Measurements from ENCODE around the gene CEP68. TPM values are rescaled to one million over a fixed set of nuclear protein-coding genes. Genes with fewer than 3 reads are reported as not detected.

CEP68 gene
- total RNA-seq, 1 experiment from 2014 or later, result 25.8 TPM

DNA sequence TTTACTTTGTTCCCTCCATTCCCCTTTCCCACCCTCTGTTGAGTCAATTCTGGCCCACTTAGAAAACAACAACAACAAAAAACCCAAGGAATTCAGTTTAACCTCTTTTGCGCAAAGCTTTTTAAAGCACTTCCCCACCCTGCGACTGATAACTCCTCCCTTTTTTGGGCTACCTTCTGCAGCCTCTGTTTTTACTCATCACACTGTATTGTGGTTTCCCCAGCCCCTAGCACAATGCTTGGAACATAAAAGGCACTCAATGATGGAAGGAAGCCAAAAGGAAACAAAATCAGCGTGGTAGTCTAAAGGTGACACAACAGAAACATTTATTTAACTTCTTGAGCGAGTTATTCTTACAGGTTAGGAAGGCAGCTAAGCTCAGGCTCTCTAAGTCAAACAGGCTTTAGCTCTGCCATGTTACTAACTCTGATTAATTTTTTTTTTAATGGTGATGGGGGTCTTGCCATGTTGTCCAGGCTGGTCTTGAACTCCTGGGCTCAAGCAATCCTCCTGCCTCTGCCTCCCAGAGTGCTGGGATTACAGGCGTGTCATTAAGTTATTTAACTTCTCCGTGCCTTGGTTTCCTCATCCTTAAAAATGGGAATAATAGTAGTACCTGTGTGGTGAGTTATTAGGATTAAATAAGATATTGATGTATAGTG lies 1.3 kb downstream of the CEP68 start:
- peak; percentile 75 for DNase-seq
- Histone ChIP-seq H3K4me3 (ENCODE audit: low read length) (peak overlapping the region; percentile 87), H3K4me2 (ENCODE audit: low read depth, low read length, poor library complexity, severe bottlenecking) (peak overlapping the region; percentile 85), H3K9me3 (ENCODE audit: low read length) (no peaks in the 10 kb centered on the region), H3K36me3 (ENCODE audit: insufficient read depth, low read length) (no peaks in the 10 kb centered on the region; the same call in 1 of the 2 replicates), H3K27ac (ENCODE audit: low read length) (peak overlapping the region; percentile 76), H3K79me2 (ENCODE audit: low read length) (peaks cover 73% of the 10 kb centered on the region), H2AFZ (ENCODE audit: low read length) (no peak overlapping the region), H3K4me1 (ENCODE audit: low read length) (peaks cover 63% of the 10 kb centered on the region), H3K9ac (ENCODE audit: low read length) (peak overlapping the region; percentile 86), H3K9me2 (replicated peaks; ENCODE audit: insufficient read depth, low read length) (no peaks in the 10 kb centered on the region), H3K27me3 (ENCODE audit: low read length) (no peaks in the 10 kb centered on the region), H4K20me1 (ENCODE audit: insufficient read depth, low read depth, low read length) (no peaks in the 10 kb centered on the region)

DNA sequence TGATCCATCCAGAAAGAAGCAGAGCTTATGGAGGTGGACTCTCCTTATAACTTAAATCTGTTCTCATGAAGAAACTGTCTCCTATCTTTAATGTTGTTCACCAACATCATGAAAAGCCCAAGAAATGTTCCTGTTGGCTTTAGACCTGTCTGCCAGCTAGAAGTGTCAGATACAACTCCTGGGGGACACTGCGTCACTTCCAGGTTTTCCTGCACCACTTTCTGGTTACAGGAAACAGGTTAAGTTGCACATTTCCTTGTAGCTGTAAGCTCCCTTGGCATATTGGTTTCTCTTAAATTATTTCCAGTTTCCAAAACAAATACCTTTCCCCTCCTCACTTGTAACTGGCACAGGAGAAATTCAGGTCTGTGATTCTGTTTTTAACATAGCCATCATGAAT lies 2.9 kb downstream of the CEP68 start:
- Histone ChIP-seq H4K20me1 (ENCODE audit: insufficient read depth, low read depth, low read length) (peaks cover 7% of the 10 kb centered on the region; the same call in 1 of the 2 replicates), H3K36me3 (ENCODE audit: insufficient read depth, low read length) (no peaks in the 10 kb centered on the region; the same call in 1 of the 2 replicates), H3K9me2 (replicated peaks; ENCODE audit: insufficient read depth, low read length) (no peaks in the 10 kb centered on the region), H3K4me3 (ENCODE audit: low read length) (peak overlapping the region; percentile 1; the same call in 1 of the 2 replicates), H3K27ac (ENCODE audit: low read length) (peak overlapping the region; percentile 49), H3K9me3 (ENCODE audit: low read length) (no peaks in the 10 kb centered on the region), H3K4me1 (ENCODE audit: low read length) (peaks cover 64% of the 10 kb centered on the region), H3K27me3 (ENCODE audit: low read length) (no peaks in the 10 kb centered on the region), H3K79me2 (ENCODE audit: low read length) (peaks cover 89% of the 10 kb centered on the region), H3K4me2 (ENCODE audit: low read depth, low read length, poor library complexity, severe bottlenecking) (peak overlapping the region; percentile 48), H3K9ac (ENCODE audit: low read length) (peak overlapping the region; percentile 32), H2AFZ (ENCODE audit: low read length) (no peak overlapping the region)
- DNase-seq, result no peak

DNA sequence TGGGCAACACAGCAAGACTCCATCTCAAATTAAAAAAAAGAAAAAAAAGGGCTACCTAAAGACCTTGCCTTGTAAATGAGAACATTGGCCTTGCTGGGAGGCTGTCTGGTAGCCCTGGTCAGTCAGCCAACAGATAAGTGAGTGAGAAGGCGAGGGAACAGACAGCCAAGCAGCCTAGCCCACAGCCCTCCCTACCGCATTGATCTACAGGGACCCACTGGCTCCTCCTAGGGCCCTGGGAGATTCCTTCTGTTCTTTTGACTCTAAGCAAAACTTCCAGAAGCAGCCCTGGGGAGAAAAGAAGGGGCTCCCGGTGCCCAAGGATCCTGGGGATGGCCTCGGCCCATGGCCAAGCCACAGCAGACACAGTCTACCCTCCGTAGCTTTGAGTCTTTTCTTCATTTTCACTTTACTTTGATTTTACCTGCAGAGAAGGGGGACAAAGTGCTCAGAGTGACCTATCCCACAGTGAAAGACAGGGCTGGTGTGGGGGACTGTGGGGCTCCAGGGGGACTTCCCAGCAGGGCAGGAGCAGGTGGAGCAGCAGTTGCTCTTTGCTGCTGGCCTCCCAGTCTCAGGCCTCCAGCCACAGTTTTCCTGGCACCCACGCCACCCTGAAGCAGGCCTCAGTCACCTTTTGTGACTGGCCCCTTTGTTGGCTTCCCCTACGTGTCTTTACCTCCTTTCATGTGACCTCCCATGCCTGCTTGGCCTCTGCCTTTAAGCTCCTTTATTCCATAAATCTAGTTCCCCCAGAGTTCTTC lies 5.1 kb downstream of the CEP68 start:
- Histone ChIP-seq H3K9ac (ENCODE audit: low read length) (no peak overlapping the region), H3K4me3 (ENCODE audit: low read length) (no peak overlapping the region), H3K9me3 (ENCODE audit: low read length) (no peaks in the 10 kb centered on the region), H3K4me2 (ENCODE audit: low read depth, low read length, poor library complexity, severe bottlenecking) (no peak overlapping the region), H3K27ac (ENCODE audit: low read length) (peak overlapping the region; percentile 17; the same call in 1 of the 2 replicates), H3K36me3 (ENCODE audit: insufficient read depth, low read length) (no peaks in the 10 kb centered on the region; the same call in 1 of the 2 replicates), H3K27me3 (ENCODE audit: low read length) (no peaks in the 10 kb centered on the region), H3K79me2 (ENCODE audit: low read length) (peaks cover 92% of the 10 kb centered on the region), H2AFZ (ENCODE audit: low read length) (no peak overlapping the region), H3K4me1 (ENCODE audit: low read length) (peaks cover 66% of the 10 kb centered on the region), H3K9me2 (replicated peaks; ENCODE audit: insufficient read depth, low read length) (no peaks in the 10 kb centered on the region), H4K20me1 (ENCODE audit: insufficient read depth, low read depth, low read length) (peaks cover 7% of the 10 kb centered on the region; the same call in 1 of the 2 replicates)
- no peak for DNase-seq

DNA sequence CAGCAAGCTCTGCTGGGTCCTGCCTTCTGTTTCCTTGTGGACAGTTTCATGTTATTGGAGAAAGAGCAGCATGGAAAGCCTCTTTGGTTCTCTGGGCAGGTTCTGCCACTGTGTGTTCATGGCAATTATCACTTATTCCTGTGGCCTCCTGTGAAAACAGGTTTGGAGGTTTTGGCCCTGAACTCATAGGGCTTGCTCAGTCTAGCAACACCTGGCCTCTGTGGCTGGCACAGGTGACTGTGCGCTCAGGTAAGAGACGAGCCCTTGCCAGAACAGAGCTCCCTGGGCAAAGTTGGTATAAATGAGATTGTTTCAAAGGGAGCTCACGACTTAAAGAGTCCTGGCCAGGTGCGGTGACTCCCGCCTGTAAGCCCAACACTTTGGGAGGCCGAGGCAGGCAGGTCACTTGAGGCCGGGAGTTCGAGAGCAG lies 5.7 kb downstream of the CEP68 start:
- DNase-seq, result no peak
- no peaks in the 10 kb centered on the region; the same call in 1 of the 2 replicates for H3K36me3 ChIP-seq (ENCODE audit: insufficient read depth, low read length)
- H4K20me1 ChIP-seq (ENCODE audit: insufficient read depth, low read depth, low read length), result peaks cover 7% of the 10 kb centered on the region; the same call in 1 of the 2 replicates
- no peaks in the 10 kb centered on the region for H3K9me2 ChIP-seq (replicated peaks; ENCODE audit: insufficient read depth, low read length)
- no peaks in the 10 kb centered on the region for H3K27me3 ChIP-seq (ENCODE audit: low read length)
- H3K4me2 ChIP-seq (ENCODE audit: low read depth, low read length, poor library complexity, severe bottlenecking), result no peak overlapping the region
- no peak overlapping the region for H2AFZ ChIP-seq (ENCODE audit: low read length)
- no peak overlapping the region for H3K9ac ChIP-seq (ENCODE audit: low read length)
- H3K4me3 ChIP-seq (ENCODE audit: low read length), result no peak overlapping the region
- no peaks in the 10 kb centered on the region for H3K9me3 ChIP-seq (ENCODE audit: low read length)
- H3K4me1 ChIP-seq (ENCODE audit: low read length), result peaks cover 66% of the 10 kb centered on the region
- H3K27ac ChIP-seq (ENCODE audit: low read length), result peak overlapping the region; percentile 17; the same call in 1 of the 2 replicates
- peaks cover 89% of the 10 kb centered on the region for H3K79me2 ChIP-seq (ENCODE audit: low read length)

DNA sequence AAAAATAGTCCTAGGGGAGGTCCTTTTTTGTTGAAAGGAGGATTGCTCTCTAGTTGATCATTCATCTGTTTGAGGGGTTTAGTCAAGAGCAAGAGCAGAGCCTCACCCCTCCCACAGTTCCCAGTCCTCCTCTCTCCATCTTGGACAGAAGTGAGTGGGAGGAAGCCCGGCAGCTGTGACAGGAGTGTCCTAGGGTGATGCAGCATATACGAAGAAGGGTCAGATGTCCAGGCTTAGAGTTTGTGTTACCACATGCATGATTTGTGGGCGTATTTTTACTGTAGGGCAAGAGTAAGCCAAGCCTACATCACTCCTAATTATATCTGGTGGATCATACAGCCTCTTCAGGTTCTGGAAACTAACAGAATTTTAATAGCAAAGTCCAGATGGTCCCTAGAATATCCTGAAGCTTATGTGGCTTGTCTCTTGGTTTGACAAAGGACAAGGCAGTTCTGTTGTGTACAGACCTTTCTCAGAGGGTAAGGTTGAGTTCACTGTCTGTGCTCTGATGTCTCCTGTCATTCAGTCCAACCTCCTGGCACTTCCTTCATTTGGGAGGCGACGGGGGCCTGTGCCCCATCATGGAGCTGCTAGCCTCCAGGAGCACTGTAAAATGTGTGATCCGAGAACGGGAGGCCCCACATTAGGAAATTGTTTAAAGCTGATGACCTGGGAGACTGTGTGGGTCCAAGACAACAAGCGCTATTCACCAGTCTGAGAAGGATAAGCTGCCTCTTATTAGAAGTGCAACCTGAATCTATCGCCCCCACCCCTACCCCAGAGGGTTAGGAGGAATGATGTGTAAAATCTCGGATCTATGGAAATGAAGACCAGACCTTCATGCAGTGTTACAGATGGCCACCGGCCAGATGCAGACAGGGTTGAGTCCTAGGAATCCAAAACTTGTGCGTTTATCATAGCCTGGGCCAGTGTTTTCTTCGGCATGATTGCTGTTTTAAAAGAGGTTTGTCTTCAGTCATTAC lies 6.9 kb downstream of the CEP68 start:
- Histone ChIP-seq H3K79me2 (ENCODE audit: low read length) (peaks cover 89% of the 10 kb centered on the region), H3K9me3 (ENCODE audit: low read length) (no peaks in the 10 kb centered on the region), H3K9ac (ENCODE audit: low read length) (no peak overlapping the region), H3K27me3 (ENCODE audit: low read length) (no peaks in the 10 kb centered on the region), H3K9me2 (replicated peaks; ENCODE audit: insufficient read depth, low read length) (no peaks in the 10 kb centered on the region), H2AFZ (ENCODE audit: low read length) (no peak overlapping the region), H3K4me3 (ENCODE audit: low read length) (no peak overlapping the region), H4K20me1 (ENCODE audit: insufficient read depth, low read depth, low read length) (peaks cover 7% of the 10 kb centered on the region; the same call in 1 of the 2 replicates), H3K36me3 (ENCODE audit: insufficient read depth, low read length) (no peaks in the 10 kb centered on the region; the same call in 1 of the 2 replicates), H3K4me1 (ENCODE audit: low read length) (peaks cover 57% of the 10 kb centered on the region), H3K4me2 (ENCODE audit: low read depth, low read length, poor library complexity, severe bottlenecking) (no peak overlapping the region), H3K27ac (ENCODE audit: low read length) (peak overlapping the region; percentile 75)
- no peak for DNase-seq

DNA sequence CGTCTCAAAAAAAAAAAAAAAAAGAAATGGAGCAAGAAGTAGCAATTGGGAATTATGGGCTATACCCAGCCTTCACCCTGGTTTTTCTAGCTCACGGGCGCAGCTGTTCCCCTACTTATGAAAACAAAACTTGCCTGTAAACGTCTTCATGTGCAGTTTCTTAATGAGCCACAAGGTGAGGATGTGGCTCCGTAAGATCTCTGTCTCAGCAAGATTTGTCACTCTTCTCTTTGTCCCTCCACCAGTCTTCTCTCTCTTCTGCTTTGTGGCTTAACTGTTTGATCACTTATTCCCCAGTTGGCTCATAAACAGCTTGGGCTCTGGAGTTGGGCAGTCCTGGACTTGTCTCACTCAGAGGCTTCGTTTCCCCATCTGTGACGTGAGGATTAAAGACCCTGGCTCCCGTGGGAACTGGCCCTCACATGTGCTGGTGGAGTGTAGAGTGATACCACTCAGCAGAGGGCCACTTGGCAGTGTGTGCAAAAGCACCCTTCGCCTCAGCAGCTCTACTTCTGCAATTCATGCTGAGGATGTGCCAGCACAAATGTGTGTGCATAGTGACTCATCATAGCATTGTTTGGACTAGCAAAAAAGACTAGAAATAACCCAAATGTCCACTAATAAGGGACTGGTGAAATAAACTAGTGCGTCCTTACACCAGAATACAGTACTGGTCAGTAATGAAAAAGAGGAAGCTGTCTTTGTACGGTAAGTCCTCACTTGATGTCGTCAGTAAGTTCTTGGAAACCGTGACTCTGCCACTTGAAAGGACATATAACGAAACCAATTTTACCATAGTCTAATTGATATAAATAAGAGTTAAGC lies 8.7 kb downstream of the CEP68 start:
- H3K4me3 ChIP-seq (ENCODE audit: low read length), result peak overlapping the region; percentile 29; the same call in 1 of the 2 replicates
- H3K4me2 ChIP-seq (ENCODE audit: low read depth, low read length, poor library complexity, severe bottlenecking), result peak overlapping the region; percentile 57
- peak overlapping the region; percentile 75 for H3K27ac ChIP-seq (ENCODE audit: low read length)
- no peaks in the 10 kb centered on the region for H3K9me2 ChIP-seq (replicated peaks; ENCODE audit: insufficient read depth, low read length)
- H3K9me3 ChIP-seq (ENCODE audit: low read length), result no peaks in the 10 kb centered on the region
- peaks cover 87% of the 10 kb centered on the region for H3K79me2 ChIP-seq (ENCODE audit: low read length)
- no peak overlapping the region for H2AFZ ChIP-seq (ENCODE audit: low read length)
- H3K27me3 ChIP-seq (ENCODE audit: low read length), result no peaks in the 10 kb centered on the region
- peak overlapping the region; percentile 45 for H3K9ac ChIP-seq (ENCODE audit: low read length)
- peak; percentile 93 for DNase-seq
- H3K4me1 ChIP-seq (ENCODE audit: low read length), result peaks cover 42% of the 10 kb centered on the region
- H4K20me1 ChIP-seq (ENCODE audit: insufficient read depth, low read depth, low read length), result peaks cover 7% of the 10 kb centered on the region; the same call in 1 of the 2 replicates
- no peaks in the 10 kb centered on the region; the same call in 1 of the 2 replicates for H3K36me3 ChIP-seq (ENCODE audit: insufficient read depth, low read length)
